MV-4-11 (cell line): ENCODE measurements around the gene TMEM150A.

Source experiments
- DNase-seq: peaks from one replicate; lab custom pipeline; 2025; lab: John Stamatoyannopoulos, UW

TMEM150A gene

DNA sequence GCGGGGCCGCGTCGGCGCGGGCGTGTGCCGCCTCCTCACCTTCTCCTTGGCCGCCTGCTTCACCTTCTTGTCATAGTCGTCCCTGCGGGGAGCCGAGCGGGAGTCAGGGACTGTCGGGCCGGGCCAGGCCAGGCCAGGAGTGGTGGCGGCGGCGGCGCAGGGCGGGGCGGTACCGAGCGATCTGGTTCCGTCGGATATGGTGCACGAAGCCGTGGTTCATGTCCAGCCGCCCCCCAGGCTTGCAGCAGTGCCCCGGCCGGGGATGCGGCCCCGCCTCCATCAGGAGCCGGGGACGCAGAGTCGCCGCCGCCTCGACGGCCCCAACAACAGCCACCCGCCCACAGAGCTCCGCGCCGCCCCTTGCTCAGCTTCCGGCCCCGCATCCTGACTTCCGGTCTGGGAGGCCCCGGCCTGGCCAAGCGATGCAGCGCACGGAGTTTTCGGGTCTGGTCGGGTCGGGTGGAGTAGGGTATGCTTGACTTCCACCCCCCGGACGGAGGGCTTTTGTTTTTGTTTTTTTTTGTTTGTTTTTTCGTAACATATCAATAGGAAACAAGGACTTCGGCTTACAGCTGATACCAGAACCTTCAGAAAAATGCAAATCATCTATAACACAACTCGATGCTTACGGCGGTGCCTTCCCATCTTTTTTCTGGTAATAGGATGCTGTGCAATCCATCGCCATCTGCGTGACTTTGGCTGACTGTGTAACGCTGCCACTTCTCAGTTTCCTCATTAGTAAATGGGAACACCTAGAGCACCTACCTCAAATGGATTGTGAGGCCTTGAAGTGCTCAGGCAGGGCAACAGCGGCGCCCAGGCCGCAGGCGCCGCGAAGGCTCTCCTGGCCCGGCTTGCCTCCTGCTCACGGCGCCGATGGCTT is 9.4 kb upstream of the TMEM150A start, which contains the start of gene C2orf68:
TSS of gene C2orf68 (minus strand) at position 362 of the 883 bp plus-strand sequence. CDS start at position 280, 82 bp downstream.
- peak; percentile 76 for DNase-seq

DNA sequence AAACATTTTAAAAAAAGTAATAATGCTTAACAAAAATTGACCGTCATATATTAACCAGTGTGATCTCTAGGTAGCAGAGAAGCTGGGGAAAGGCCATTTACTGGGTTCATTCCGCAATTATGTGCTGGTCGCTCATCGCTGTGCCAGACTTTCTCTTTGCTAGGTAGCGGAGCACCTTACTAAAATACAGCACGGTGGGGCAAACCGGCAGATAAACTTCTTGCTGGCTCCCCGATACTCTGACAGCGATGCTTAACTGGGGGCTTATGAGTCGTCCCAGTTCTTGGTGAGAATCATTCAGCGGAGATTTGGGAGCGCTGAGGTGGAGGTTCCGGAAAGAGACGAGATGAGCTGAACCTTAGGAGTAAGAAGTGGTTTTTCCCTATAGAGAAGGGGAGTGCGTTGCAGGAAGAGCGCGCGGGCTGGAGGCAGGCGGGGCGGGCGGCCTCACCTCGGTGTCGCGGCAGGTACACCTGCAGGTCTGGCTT is 8.8 kb upstream of the TMEM150A start:
- DNase-seq: no peak

GRCh38 chr2:85607268-85608215 is 5.0 kb upstream of the TMEM150A start:
- DNase-seq: no peak

DNA sequence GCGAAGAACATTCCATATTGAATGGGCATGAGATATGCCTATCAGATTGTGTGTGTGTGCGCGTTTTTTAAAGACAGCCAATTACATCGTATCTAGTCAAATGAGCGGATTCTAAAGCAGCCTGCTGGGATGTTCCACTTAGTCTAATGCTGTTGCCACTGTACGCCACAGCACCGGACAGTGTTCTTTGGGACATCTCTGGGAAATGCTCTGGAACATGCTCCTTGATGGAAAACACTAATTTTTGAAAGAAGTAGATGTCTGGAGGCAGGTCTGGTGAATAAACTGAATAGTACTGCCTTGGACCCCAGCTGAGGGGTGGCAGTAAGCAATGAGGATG is 3.6 kb upstream of the TMEM150A start:
- no peak for DNase-seq

DNA sequence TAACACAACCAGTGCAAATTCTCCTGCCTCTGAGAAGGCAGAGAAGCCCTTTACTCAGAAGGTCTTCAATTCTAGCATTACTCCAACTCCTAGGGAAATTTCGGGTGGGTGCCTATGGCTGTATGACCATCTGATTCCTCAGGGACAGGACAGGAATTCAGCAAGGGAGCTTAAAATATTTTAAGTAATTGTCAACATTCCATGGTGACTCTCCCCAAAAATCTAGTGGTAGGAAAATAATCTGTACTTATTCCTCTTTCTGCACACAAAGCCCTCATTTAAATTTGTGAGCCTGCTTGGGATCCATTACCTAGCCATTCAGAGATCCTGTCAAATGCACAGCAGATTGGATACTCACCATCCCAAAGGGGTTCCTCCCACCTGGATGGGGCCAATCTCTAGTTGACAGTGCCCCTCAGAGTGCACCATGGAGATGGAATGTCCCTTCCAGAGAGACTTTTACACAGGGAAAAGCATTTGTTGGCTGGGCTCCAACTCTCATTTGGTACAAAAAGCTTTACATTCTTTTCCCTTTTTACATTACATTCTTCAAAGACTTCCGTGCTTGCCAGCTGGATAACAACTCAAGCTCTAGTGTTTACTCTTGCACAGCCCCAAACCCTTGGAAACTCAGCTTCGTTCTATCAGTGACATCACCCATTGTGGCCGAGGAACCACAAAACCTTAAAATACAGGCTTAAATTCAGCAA is 3.1 kb upstream of the TMEM150A start:
- no peak for DNase-seq

- no peak for DNase-seq
Observed at GRCh38 chr2:85604568-85605339, 2.3 kb upstream of the TMEM150A start.

GRCh38 chr2:85604133-85604444 is 1.6 kb upstream of the TMEM150A start:
- peak; percentile 62 for DNase-seq

DNA sequence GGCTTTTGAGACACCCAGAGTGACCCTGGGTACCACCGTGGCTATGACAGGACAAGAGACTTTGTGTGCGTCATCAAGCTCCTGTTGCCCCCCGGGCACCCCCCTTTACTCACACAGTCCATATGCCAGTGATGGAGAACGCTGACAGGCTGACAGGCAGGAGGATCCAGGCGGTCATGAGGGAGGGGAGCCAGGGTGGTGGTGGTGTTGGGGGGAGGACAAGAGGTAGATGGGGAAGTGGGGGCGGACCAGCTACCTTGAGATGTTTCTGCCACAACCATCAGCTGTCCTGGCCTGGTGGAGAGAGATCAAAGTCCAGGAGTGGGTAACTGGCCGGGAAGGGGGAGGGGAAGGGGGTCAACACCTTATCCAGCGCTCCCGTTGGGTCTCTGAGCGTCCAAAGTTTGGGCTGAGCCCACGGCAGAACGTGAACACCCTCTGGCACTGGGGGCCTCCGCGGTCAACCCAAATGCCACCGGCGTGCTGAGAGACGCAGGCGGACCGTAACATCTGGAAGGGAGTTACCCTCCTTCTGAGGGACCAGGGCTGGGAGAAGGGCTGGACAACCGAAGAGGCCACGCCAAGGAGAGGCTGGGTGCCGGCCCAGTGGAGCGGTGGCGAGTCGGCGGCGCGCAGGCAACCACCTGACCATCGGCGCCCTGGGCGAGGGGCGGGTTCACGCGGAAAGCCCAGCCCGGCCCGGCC is 575 bp downstream of the TMEM150A start:
- no peak for DNase-seq

GRCh38 chr2:85600951-85601770 is 1.3 kb downstream of the TMEM150A start:
- no peak for DNase-seq

DNA sequence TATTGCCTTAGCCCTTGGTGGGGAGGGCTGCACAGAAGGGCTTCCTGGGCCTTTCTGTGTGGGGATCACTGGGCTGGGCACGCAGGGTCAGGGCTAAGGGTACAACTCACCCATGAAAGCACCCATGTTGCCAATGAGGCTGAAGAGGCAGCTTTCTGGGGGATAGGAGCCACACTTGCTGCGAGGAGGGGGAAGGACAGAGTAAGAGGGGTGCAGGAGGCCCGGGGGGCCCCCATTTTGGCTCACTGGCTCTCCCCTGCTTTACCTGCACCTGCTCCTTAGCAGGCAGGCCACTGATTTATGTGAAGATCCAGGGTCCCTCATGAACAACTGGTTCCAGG is 2.3 kb downstream of the TMEM150A start:
- DNase-seq: no peak

- DNase-seq: no peak
Observed at GRCh38 chr2:85599468-85600234, 2.8 kb downstream of the TMEM150A start.

DNA sequence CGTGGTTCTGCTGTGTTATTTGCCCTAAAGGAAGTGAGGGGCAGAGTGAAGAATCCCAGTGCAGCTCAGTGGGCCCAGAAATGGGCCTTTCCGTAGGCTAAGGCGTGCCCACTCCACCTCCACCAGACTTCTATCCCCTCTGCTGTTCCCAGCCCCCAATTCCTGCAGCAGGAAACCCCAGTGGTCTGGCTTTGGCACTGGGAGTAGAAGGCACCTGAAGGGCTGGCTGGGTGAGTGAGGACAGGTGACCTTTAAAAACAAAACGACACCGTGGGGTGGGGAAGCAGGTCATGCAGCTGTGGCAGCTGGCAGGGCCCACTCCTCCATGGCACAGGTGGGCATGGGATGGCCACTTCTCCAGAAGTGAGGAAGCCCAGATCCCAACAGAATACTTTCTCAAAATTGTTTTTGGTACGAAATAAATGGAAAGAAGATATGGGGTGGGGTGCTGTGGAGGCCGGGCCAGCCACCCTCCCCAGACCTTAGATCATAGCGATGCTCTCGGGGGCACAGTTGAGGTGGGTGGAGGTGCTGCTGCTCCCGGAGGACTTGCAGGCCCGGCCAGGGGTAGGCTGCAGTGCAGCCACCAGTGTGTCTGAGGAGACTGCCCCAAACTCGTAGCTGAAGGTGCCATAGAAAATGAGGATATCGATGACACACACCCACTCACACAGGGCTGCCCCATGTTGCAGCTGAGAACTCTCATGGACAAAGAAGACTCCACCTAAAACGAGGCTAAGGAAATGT is 3.7 kb downstream of the TMEM150A start:
- DNase-seq: no peak

GRCh38 chr2:85597241-85597640 is 5.3 kb downstream of the TMEM150A start:
- DNase-seq: no peak

DNA sequence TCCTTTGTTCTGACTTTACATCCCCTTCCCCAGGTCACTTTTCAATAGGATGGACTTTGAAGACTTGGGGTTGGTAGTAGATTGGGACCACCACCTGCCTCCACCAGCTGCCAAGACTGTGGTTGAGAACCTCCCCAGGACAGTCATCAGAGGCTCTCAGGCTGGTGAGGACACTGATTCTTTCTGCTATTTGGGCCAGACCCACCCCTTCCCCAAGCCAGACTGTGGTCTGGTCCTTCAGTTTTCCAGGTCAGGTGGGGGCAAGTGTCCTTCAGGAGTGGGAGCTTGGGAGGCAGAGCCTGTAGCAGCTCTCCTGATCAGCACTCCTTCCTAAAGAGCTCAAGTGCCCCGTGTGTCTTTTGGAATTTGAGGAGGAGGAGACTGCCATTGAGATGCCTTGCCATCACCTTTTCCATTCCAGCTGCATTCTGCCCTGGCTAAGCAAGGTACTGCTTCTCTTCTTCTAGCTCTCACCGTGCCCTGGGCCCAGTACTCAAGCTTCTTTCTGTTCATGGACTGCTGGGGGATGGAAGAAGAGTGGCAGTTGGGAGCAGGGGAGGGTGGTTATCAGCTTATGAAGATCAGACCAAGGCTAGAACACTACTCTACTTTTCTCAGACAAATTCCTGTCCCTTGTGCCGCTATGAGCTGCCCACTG is 5.9 kb downstream of the TMEM150A start:
- DNase-seq: no peak

- no peak for DNase-seq
Observed at GRCh38 chr2:85596026-85596333, 6.5 kb downstream of the TMEM150A start.

- peak; percentile 98 for DNase-seq
Observed at GRCh38 chr2:85595301-85596025, 7.0 kb downstream of the TMEM150A start, which contains the start of gene RNF181. Gene RNF181 (plus strand): TSS chr2:85595745. CDS start chr2:85595764, 19 bp downstream.

- no peak for DNase-seq
Observed at GRCh38 chr2:85594715-85595300, 7.7 kb downstream of the TMEM150A start.
